Suprapubic skin (tissue), 3 donors: Measurements from ENCODE around the gene HELT.

Source experiments
- POLR2AphosphoS5 ChIP-seq, 3 donors: sonication (generic); formaldehyde crosslinking; IDR thresholded peaks; one replicate each; pipeline ENCODE4 v1.6.1; 2017; ENCODE audit warnings: antibody characterized with exemption in 3 of 3
- TF ChIP-seq, protein P1 (sequence below), 2 donors: fragments of 200-600 bp in 1 of 2; fragments of 450-650 bp in 1 of 2; sonication (generic) in 1 of 2; IDR thresholded peaks; one replicate each; pipeline ENCODE4 v1.5.1; 2016 to 2019; ENCODE audit warnings: antibody characterized with exemption in 2 of 2, mild to moderate bottlenecking in 1 of 2, moderate library complexity in 1 of 2

DNA sequence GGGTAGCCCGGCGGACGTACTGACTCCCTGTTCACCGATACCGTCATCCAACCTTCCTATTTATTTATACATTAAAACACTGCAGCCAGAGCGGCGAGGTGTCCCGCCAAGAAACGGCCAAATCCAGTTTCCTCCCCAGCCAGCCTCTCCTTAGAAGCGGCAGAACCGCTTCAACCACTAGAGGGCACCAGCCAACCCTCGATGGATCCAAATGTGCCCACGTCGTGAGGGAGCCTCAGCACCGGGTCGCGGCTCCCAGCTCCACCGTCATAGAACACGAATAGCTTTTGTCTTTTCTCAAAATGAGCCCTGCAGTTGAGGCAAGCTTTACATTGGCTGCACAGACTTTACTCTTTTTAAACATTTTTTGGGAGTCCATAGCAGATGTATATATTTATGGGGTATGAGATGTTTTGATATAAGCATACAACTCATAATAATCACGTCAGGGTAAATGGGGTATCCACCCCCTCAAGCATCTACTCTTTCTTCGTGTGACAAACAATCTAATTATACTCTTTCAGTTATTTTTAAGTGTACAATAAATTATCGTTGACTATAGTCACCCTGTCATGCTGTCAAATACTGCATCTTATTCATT lies 13.0 kb upstream of the HELT start:
- TF ChIP-seq, protein P1, sequence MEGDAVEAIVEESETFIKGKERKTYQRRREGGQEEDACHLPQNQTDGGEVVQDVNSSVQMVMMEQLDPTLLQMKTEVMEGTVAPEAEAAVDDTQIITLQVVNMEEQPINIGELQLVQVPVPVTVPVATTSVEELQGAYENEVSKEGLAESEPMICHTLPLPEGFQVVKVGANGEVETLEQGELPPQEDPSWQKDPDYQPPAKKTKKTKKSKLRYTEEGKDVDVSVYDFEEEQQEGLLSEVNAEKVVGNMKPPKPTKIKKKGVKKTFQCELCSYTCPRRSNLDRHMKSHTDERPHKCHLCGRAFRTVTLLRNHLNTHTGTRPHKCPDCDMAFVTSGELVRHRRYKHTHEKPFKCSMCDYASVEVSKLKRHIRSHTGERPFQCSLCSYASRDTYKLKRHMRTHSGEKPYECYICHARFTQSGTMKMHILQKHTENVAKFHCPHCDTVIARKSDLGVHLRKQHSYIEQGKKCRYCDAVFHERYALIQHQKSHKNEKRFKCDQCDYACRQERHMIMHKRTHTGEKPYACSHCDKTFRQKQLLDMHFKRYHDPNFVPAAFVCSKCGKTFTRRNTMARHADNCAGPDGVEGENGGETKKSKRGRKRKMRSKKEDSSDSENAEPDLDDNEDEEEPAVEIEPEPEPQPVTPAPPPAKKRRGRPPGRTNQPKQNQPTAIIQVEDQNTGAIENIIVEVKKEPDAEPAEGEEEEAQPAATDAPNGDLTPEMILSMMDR (IDR thresholded peaks at IDR 0.05) = peak; percentile 58 to 89
- TF ChIP-seq POLR2AphosphoS5 (IDR thresholded peaks at IDR 0.05) = no peak
